Liver (tissue), 9 donors: ENCODE results near the gene AAMDC. TPM values are rescaled to one million over a fixed set of nuclear protein-coding genes. Genes with fewer than 3 reads are reported as not detected.
A peak's percentile ranks its signal among the peaks of the same experiment; 100 is the strongest.

Source experiments
- DNase-seq: peaks from one replicate; pipeline ENCODE4 v3.0.0-alpha.2; 2017; ENCODE audit warnings: low spot score
- H3K27ac ChIP-seq, 2 donors: one replicate each; pipeline ENCODE4 v1.7.0; 2013; ENCODE audit warnings: inconsistent platforms in 2 of 2, low read length in 2 of 2, control low read depth in 1 of 2, low read depth in 1 of 2, mild to moderate bottlenecking in 1 of 2
- H3K27me3 ChIP-seq, 4 donors: one replicate each; pipeline versions ENCODE4 v1.6.1 to v1.7.0; 2013; ENCODE audit warnings: low read length in 3 of 4, inconsistent platforms in 1 of 4, mild to moderate bottlenecking in 1 of 4, moderate library complexity in 1 of 4; ENCODE audit not compliant: control insufficient read depth in 4 of 4, insufficient read depth in 4 of 4
- H3K36me3 ChIP-seq, 4 donors: one replicate each; pipeline versions ENCODE4 v1.6.1 to v1.7.0; 2013; ENCODE audit warnings: low read length in 3 of 4, mild to moderate bottlenecking in 3 of 4, low read depth in 1 of 4, moderate library complexity in 1 of 4; ENCODE audit not compliant: control insufficient read depth in 4 of 4, insufficient read depth in 3 of 4
- H3K4me1 ChIP-seq, 4 donors: one replicate each; pipeline versions ENCODE4 v1.6.1 to v1.7.0; 2013; ENCODE audit warnings: low read length in 3 of 4, mild to moderate bottlenecking in 3 of 4, moderate library complexity in 1 of 4; ENCODE audit not compliant: control insufficient read depth in 4 of 4, insufficient read depth in 4 of 4
- H3K4me3 ChIP-seq, 3 donors: one replicate each; pipeline versions ENCODE4 v1.6.1 to v1.7.0; 2013; ENCODE audit warnings: low read length in 3 of 3, control low read depth in 1 of 3, low read depth in 1 of 3, mild to moderate bottlenecking in 1 of 3
- H3K9ac ChIP-seq, 2 donors: one replicate each; pipeline ENCODE4 v1.7.0; 2013; ENCODE audit warnings: low read length in 2 of 2, mild to moderate bottlenecking in 2 of 2, moderate library complexity in 2 of 2, control low read depth in 1 of 2, low read depth in 1 of 2
- H3K9me3 ChIP-seq, 4 donors: one replicate each; pipeline versions ENCODE4 v1.6.1 to v1.7.0; 2013; ENCODE audit warnings: low read length in 3 of 4; ENCODE audit not compliant: control insufficient read depth in 4 of 4
- ATF3 ChIP-seq: IDR thresholded peaks from 2 replicates; pipeline ENCODE4 v1.6.1; 2016; ENCODE audit warnings: antibody characterized with exemption
- EGR1 ChIP-seq, 2 donors: IDR thresholded peaks; 2 replicates each; pipeline ENCODE4 v1.6.1; 2016 to 2018; ENCODE audit warnings: antibody characterized with exemption in 2 of 2, low read depth in 2 of 2
- FOXA1 ChIP-seq: IDR thresholded peaks from 2 replicates; pipeline ENCODE4 v1.6.1; 2016; ENCODE audit warnings: antibody characterized with exemption
- FOXA2 ChIP-seq: IDR thresholded peaks from 2 replicates; pipeline ENCODE4 v1.6.1; 2016; ENCODE audit warnings: antibody characterized with exemption
- GABPA ChIP-seq, 2 donors: IDR thresholded peaks in 1 of 2; conservative IDR thresholded peaks in 1 of 2; 2 replicates each; pipeline ENCODE4 v1.6.1; 2016; ENCODE audit warnings: antibody characterized with exemption in 2 of 2, mild to moderate bottlenecking in 1 of 2, moderate library complexity in 1 of 2
- HNF4A ChIP-seq, 2 donors: conservative IDR thresholded peaks; 2 replicates each; pipeline ENCODE4 v1.6.1; 2016; ENCODE audit warnings: antibody characterized with exemption in 2 of 2, mild to moderate bottlenecking in 2 of 2
- HNF4G ChIP-seq: IDR thresholded peaks from 2 replicates; pipeline ENCODE4 v1.6.1; 2016; ENCODE audit warnings: antibody characterized with exemption
- JUND ChIP-seq, 2 donors: IDR thresholded peaks; 2 replicates each; pipeline ENCODE4 v1.6.1; 2016; ENCODE audit warnings: antibody characterized with exemption in 2 of 2
- MAX ChIP-seq: IDR thresholded peaks from 2 replicates; pipeline ENCODE4 v1.6.1; 2016; ENCODE audit warnings: antibody characterized with exemption
- NR2F2 ChIP-seq: IDR thresholded peaks from 2 replicates; pipeline ENCODE4 v1.6.1; 2016; ENCODE audit warnings: antibody characterized with exemption
- RAD21 ChIP-seq, 2 donors: IDR thresholded peaks; 2 replicates each; pipeline ENCODE4 v1.6.1; 2016; ENCODE audit warnings: antibody characterized with exemption in 2 of 2, mild to moderate bottlenecking in 2 of 2
- REST ChIP-seq: IDR thresholded peaks from 2 replicates; pipeline ENCODE4 v1.6.1; 2016; ENCODE audit warnings: antibody characterized with exemption, mild to moderate bottlenecking
- RXRA ChIP-seq, 2 donors: IDR thresholded peaks; 2 replicates each; pipeline ENCODE4 v1.6.1; 2017 to 2018; ENCODE audit warnings: antibody characterized with exemption in 2 of 2, mild to moderate bottlenecking in 1 of 2
- SP1 ChIP-seq: IDR thresholded peaks from 2 replicates; pipeline ENCODE4 v1.6.1; 2018; ENCODE audit warnings: antibody characterized with exemption, mild to moderate bottlenecking
- YY1 ChIP-seq: IDR thresholded peaks from 2 replicates; pipeline ENCODE4 v1.6.1; 2016; ENCODE audit warnings: antibody characterized with exemption, mild to moderate bottlenecking
- ZBTB33 ChIP-seq: IDR thresholded peaks from 2 replicates; pipeline ENCODE4 v1.6.1; 2016; ENCODE audit warnings: antibody characterized with exemption
- WGBS: extraction: QIAGEN DNeasy Blood & Tissue Kit; methylation state at CpG from one replicate; pipeline ENCODE4 v1.1.7; 2013; 5-methylcytosine and 5-hydroxymethylcytosine counted together
- polyA plus RNA-seq, 2 donors: library from polyadenylated mRNA; stranded (reverse) in 1 of 2; unstranded in 1 of 2; fragments of 200-250 nt in 1 of 2; fragments of >200 nt in 1 of 2; fragmentation: Nextera tagmentation in 1 of 2; extraction: Ambion mirVana in 1 of 2; gene quantifications; one replicate each; pipeline versions ENCODE4 v1.2.1 to v1.2.3, GENCODE V29; 2013 to 2015
- total RNA-seq, 2 donors: library from RNA; depleted of rRNA; stranded (reverse); fragments of >200 nt; gene quantifications; one replicate each; pipeline ENCODE4 v1.2.3, GENCODE V29; 2014
- donor health status: healthy.
- donor health status: healthy.
- donor health status: healthy.
- donor health status: healthy.
- donor health status: healthy.

Gene AAMDC
- total and polyA plus RNA-seq, 4 donors: 7.4 to 31.1 (median 13.7) TPM

GRCh38 chr11:77783025-77783424, 37.9 kb upstream of the AAMDC start:
- Histone ChIP-seq H3K9me3 (no peaks in the 10 kb centered on the region), H3K27me3 (no peaks in the 10 kb centered on the region), H3K4me3 (no peak overlapping the region), H3K36me3 (no peaks in the 10 kb centered on the region), H3K4me1 (peaks cover 8 to 13% (median 10%) of the 10 kb centered on the region in 4 donors), H3K27ac (no peak overlapping the region), H3K9ac (no peak overlapping the region)
- TF ChIP-seq YY1: no peak
- TF ChIP-seq FOXA2: no peak
- no peak for TF ChIP-seq EGR1 (IDR thresholded peaks at IDR 0.05; ENCODE audit: low read depth in 2 of 2)
- TF ChIP-seq ATF3: no peak
- no peak for TF ChIP-seq REST
- no peak for TF ChIP-seq RAD21 (IDR thresholded peaks at IDR 0.05)
- no peak for TF ChIP-seq FOXA1
- TF ChIP-seq HNF4G: no peak
- no peak for TF ChIP-seq GABPA (IDR thresholded peaks at IDR 0.05 in 1 of 2, conservative IDR thresholded peaks at IDR 0.05 in 1 of 2)
- no peak for TF ChIP-seq MAX
- TF ChIP-seq JUND (IDR thresholded peaks at IDR 0.05): no peak
- TF ChIP-seq ZBTB33: no peak
- 96% methylated on average over 1 of the region's 1 CpG for WGBS
- DNase-seq: no peak

GRCh38 chr11:77784572-77784971, 36.4 kb upstream of the AAMDC start:
- Histone ChIP-seq H3K4me3 (no peak overlapping the region), H3K9me3 (no peaks in the 10 kb centered on the region), H3K4me1 (peaks cover 8 to 13% (median 10%) of the 10 kb centered on the region in 4 donors), H3K27ac (no peak overlapping the region), H3K27me3 (no peaks in the 10 kb centered on the region), H3K9ac (no peak overlapping the region), H3K36me3 (no peaks in the 10 kb centered on the region)
- WGBS: 37% methylated on average over 3 of the region's 3 CpGs
- no peak for DNase-seq
- no peak for TF ChIP-seq SP1
- TF ChIP-seq REST: peak; percentile 52
- peak in 1 of 2 donors; percentile 17 for TF ChIP-seq RAD21 (IDR thresholded peaks at IDR 0.05)
- no peak for TF ChIP-seq FOXA1
- peak in 1 of 2 donors; percentile 60 for TF ChIP-seq RXRA (IDR thresholded peaks at IDR 0.05)
- peak; percentile 54 for TF ChIP-seq YY1
- TF ChIP-seq NR2F2: no peak
- peak in 1 of 2 donors; percentile 14 for TF ChIP-seq JUND (IDR thresholded peaks at IDR 0.05)
- peak; percentile 21 for TF ChIP-seq MAX
- TF ChIP-seq HNF4A (conservative IDR thresholded peaks at IDR 0.05): peak; percentile 45 to 69
